RPMI7951 (cell line): ENCODE measurements around the gene PCSK6. TPM values are rescaled to one million over a fixed set of nuclear protein-coding genes. Genes with fewer than 3 reads are reported as not detected.
"Not testable (repeated sequence)": the region's sequence is repeated elsewhere in the genome, so short reads cannot be mapped to it uniquely, and the experiment has no call there.

Experiments
- DNase-seq: peaks from one replicate; pipeline ENCODE4 v3.0.0-alpha.2; 2012; ENCODE audit warnings: low read depth
- total RNA-seq: library from RNA; depleted of rRNA; stranded (reverse); fragments of >200 nt; shearing (Covaris generic); gene quantifications from 2 replicates; pipeline ENCODE4 v1.2.3, GENCODE V29; 2014

PCSK6 gene
- total RNA-seq, 1 experiment from 2014 or later, result 0.48 TPM

DNA sequence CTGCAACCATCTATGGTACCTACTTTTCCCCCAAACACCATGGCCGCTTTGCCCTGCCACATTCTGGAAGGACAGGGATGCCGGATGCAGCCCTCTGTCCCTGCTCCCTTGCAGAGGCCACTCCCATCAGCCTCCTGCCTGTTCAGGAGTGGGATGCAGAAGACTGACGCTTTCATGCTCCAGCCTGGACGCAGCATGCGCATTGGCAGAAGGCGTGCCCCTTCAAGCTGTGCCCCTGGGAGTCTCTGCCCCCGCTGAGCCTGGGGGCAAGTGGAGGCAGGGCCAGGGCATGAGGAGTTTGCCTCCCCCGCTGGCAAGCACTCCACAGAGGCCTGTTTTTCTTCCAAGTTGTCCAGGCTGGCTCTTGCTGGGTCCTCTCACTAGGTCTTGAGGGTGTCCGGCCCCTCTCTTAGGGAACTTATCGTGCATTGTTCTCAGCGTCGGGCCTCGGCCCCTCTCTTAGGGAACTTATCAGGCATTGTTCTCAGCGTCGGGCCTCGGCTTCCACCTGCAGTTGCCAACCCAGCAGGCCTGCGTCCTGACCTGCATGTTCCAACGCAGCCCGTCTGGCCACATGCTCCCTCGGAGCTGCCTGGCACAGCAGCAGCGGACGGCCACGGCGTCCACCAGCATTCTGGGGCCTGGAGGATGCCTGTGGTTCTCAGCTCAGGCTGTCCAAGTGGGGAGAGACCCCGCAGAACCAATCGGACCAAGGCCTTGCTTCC is 179.9 kb downstream of the PCSK6 start:
- no peak for DNase-seq

DNA sequence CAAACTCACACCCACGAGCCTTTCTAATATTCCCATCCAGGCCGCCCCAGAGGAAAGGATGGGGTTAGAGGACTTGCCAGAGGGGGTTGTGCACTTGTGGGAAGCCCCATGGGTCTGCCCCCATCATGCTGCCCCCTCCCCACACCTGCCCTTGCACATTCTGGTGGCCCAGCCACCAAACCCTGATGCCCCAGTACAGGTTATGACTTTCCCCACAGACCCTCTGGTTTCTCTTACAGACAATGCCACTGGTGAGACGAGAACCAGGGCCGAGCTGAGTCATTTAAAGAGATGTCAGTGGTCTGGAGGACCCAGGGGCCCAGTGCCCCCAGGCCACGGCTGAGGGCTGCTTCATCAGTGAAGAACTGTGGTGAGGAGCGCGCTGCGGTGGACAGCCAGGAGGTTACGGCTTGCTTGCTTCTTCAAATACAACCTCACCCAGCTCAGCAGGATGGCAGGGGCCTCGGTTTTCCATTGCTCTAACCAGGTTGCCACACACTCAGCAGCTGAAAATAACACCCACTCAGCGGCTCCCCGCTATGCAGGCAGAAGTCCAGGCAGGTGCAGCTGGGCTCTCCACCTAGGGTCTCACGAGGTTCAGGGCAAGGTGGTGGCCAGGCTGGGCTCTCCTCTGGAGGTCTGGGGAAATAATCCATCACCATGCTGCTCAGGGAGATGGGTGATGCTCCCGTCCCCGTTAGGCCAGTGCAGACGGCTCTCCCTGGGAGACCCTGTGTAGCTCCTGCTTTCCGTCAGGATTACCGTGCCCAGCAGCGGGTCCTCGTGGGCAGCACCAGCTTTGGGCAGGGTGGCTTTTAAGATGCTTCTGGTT is 180.7 kb downstream of the PCSK6 start:
- DNase-seq, result no peak

DNA sequence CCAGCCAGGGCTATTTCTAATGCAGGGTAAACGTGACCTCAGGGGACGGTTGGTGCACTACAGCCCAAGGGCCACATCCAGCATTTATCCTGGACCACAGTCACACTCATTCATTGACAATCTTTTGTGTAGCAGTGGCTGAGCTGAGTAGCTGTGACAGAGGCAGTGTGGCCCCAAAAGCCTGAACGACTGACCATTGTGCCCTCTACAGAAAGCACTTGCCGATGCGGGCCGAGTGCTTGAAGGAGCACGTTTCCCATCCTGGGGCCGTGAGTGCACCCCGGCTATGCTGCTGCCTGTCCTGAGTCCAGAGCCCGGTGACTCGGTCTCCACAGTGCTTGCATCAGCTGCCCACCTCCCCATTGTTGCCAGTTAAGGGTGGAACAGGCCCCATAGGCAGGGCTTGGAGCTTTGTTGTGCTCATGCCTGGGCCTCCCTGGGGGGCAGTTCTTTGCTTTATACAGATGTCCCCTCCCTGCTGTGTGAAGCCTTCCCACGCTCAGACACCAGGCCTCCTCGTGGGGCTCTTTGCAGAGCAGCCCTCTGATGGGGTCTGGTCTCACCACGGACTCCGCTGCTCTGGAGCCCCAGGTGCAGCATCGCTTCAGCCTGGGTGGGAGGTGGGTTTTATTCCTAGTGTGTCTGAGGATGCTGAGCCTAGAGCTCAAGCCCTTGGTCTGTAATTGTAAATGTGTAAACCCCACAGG is 181.5 kb downstream of the PCSK6 start:
- DNase-seq, result no peak

DNA sequence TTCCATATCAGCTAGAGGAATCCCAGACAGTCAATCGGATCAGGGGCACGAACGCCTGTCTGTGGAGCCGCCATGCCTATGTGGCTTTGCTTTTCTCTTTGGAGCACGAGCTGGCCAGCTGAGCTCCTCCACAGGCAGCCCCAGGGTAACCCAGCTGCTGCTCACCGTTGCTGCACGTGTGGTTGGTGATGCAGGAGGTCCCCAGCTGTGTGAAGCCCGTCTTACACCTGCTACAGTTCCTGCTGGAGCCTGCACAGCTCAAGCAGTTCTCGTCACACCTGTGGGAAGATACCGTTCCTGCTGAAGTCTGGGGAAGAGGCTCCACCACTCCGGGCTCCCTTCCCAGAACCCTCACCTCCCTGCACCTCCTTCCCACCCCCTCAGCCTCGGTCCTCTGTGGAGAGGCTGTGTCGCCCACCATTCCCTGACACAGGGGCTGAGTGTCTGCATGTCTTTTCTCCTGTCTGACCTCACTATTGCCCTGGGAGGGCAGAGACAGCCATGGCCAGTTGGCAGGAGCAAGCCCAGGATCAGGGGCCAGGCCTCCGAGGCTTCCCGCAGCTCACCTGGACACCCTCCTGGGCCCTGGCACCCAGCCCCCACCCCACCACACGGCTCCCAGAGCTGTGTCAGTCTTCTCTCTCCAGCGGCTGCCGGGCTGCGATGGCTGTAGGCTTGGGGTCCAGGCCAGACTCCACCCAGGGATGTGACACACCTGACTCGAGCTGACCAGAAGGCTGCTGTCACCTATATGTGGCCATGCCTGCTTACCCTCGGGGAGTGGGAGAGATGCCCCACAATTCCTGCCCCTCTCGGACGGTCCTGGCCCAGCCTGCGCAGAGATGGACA is 182.2 kb downstream of the PCSK6 start:
- DNase-seq, result no peak

DNA sequence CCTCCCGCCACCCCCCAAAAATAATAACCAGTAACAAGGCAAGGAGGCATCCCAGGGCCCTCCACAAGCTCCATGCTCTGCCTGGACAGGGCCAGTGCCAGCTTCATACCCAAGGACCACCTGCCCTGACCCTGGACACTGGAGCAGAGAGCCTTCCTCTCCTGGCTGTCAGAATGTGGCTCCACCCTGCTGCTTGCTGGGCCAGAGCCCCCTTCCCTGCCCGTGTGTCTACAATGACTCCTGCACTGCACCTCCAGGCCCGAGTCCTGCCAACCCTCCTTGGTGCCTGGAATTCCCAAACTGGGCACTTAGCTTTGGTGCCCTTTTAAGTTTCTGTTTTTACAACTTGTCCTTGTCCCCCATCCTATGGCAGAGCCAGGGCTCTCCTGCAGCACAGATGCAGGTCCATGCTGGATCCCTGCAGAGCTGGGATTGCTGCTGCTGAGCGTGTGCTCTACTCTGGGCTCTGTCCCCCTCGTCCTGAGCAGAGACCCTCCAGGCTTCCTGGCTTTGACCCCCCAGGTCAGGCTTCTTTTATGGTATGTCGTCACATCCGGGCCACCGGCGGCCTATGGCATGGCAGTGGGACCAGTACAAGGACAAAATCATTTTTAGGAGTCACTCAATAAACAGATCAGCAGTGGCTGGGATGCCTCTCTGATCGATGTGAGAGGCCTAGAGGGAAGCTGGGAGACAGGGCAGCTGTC is 183.0 kb downstream of the PCSK6 start:
- no peak for DNase-seq

DNA sequence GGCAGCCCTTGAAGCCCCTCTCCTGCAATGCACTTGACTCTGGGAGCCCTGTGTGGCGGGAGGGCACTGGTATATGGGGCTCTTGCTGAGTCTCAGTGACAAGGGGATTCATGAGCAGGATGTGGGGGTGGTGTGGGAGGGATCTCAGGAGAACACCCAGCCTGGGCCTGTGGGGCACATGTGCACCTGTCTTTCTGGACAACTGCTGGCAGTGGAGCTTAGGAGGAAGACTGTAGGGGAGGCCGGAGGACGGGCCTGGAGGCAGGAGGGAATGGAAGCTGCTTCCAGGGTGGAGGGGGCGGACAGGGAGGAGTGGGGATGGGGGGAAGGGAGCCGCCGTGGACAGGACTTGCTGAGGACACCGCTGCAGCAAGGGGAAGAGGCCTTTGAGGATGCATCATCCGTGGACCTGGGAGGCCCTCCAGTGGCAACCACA is 183.7 kb downstream of the PCSK6 start:
- no peak for DNase-seq

DNA sequence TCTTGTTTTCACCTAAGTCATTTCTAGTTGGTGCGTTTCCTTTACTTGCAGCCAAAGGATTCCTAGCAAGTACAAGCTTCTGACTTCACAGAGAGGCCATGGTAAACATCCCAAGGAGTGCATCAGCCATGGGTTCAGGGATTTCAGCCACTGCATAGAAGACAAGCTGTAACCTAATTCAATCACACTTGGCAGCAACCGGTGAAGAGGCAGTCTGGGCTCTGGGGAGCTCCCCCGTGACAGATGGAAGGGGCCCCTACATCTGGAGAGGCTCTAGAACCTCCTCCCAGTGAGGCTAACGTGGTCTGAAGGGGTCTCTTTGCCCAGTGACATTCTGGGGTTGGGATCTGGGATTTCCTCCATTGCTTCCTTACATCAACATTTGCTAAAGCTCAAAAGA is 186.1 kb downstream of the PCSK6 start:
- no peak for DNase-seq

DNA sequence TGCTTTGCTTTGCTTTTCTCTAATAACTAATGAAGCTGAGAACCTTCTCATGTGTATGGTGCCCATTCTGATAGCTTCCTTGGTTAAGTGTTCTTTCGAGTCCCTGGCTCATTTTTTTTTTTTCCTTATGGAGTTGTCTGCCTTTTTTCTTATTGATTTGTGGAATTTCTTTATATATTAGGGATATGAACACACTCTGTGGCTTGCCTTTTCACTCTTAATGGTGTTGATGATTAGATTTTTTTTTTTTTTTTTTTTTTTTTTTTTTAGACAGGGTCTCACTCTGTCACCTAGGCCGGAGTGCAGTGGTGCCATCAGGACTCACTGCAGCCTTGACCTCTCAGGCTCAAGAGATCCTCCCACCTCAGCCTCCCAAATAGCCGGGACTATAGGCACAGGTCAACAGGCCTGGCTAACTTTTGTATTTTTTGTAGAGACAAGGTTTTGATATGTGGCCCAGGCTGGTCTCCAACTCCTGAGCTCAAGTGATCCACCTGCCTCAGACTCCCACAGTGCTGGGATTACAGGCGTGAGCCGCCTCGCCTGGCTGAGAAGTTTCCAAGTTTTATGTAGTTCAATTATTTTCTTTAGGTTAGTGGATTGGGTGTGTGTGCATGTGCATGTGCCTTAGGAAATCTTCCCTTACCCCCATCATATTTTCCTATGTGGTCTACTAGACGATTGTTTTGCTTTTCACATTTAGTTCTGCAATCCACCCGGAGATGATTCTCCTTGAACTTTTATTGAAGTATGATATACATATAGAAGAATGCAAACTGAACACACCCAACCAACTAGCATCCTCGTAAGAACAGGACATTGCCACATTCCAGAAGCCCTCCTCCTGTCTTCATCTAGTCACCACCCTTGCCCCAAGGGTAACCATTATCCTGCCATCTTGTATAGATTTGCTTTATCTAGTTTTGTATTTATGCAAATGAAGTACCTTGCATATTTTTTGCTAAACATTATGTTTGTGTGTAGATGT is 192.8 kb downstream of the PCSK6 start:
- DNase-seq, result no peak

DNA sequence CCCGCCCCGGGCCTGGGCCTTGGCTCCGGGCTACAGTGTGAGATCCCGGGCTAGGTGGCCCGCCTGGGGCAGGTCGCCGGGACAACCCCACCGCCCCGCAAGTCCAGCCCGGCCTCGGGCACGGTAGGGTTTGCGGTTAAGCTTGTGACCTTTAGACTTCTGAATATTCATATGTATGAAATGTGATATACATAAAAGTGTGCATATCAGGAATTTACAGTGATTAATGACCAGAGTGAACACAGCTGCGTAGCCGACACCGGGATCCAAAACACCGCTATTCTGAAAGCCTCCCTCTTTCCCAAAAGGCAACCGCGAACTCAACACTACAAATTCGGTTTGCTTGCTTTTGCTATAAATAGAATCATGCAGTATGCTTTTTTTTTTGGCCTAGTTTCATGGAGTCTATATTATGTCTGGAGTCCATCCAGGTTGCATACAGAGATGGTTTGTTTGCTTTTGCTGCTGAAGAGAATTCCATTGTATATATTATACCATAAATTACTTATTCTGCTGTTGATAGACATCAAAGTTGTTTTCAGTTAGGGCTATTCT is 193.8 kb downstream of the PCSK6 start:
- DNase-seq, result no peak

DNA sequence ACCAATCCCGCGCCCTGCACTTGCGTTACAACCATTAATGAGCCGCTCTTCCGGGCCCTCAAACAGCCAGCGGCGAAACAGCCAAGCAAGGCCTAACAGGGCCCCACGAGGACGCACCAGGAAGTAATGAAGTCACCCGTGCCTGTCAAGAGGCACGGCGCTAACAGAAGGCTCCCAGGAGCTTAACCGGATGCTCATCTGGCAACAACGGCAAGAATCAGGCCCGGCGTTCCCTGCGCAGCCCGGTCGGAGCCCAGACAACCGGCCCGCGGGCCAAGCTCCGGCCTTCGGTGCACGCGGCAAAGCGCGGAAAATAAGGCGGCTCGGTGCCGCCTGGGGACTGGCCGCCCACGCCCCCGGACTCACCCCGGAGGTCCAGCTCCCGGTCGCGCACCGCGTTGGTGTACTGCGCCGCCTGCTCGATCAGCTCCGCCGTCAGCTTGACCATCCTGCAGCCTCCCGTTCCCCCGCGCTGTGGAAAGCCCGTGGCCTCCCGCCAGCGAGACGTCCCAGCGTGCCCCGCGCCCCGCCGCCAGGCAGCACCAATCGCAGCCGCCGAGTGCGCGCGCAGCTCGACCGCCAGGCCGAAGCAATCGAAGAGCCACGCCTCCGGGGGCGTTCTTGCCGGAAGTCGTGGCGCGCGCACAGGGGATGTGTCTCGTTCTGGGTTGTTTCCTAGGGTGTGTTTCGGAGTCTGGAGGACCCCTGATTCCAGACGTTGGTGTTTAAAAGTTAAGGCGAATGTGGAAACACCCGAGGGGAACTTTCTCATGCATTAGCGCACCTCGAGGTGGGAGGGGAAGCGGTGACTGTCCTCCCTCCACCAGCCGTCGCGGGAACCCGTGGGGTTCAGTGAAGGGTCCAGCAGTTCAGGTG is 194.5 kb downstream of the PCSK6 start, which contains the start of gene SNRPA1:
TSS of gene SNRPA1 (minus strand) at position 518 of the 876 bp plus-strand sequence. CDS start at position 448, 70 bp downstream.
- peak; percentile 94 for DNase-seq

DNA sequence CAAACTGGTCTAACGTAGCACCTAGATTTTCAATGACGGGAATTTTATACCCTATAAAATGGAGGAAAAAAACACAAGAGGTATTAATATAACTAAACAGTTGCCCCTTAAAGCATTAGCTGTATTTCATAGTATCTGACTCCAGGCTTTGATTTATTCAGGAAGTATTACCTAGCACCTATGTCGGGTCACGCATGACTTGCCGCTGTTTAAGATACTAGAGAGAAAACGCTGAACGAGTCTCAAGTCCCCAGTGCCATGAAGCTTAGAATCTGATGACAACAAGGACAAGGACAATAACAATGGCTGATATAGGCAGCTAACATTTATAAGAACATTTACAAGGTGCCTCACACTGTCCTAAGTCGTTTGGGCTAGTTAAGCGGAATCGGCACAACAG is 196.4 kb downstream of the PCSK6 start:
- no peak for DNase-seq

DNA sequence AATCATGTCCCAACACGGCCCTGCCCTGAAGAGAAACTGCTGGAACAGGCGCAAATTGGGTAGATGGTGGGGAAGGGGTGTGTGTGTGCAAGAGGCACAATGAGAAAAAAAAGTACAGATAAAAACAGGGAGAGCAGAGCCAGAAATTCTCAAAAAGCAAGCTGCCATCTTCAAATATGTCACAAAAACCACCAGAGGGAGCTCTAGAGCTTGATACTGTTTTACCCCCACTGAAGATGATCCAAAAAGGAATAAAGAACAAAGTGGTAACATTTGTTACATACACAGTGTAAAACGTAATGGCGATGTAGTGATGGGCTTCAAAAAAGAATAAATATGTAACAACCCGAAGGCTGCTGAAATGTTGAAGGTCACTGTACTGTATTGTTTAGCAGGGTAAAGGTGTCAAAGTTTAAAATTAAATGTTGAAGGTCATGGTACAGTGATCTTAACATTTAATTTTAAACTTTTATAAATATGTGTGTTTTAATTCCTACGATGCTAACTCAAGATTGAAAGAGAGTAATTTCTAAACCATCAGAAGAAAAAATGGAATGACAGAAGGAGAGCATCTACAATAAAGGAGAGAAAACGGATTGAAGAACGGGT is 200.5 kb downstream of the PCSK6 start:
- DNase-seq, result peak; percentile 47

DNA sequence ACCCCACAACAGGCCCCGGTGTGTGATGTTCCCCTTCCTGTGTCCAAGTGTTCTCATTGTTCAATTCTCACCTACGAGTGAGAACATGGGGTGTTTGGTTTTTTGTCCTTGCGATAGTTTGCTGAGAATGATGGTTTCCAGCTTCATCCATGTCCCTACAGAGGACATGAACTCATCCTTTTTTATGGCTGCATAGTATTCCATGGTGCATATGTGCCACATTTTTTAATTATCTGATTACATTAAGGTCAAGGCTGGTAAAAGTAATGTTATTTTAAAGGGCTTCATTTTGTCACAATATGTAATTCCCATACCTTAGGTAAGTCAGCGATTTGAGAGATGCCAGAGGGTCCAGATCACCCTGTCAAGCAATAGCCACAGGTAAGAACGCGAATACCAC is 202.2 kb downstream of the PCSK6 start:
- not testable (repeated sequence) for DNase-seq

DNA sequence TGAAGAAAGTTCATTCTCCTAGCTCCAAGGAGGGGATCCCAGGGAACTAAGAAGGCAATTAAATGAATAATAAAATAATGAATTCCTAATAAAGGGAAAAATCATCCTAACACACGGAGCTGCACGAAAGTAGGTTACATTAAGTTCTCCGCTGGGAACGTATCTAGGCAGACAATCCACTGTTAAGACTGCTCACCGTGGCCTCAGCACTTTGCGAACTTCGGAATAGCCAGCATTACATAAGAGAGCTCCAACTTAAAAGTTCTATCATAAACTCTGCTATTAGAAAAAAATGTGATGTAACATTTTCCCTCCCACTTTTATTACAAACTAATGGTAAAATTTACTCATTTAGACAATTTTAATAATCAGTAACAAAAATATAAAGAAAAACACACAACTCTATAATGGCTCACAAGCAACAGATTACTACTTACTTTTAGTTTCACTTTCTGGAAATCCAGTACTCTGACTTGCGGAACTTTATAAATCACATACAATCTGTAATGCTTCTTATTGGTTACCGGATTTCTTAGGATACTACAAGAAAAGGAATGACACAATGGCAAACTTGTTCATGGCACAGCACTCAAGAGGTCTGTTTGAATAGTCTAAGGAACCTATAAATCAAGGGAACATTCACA is 202.9 kb downstream of the PCSK6 start:
- DNase-seq, result no peak

DNA sequence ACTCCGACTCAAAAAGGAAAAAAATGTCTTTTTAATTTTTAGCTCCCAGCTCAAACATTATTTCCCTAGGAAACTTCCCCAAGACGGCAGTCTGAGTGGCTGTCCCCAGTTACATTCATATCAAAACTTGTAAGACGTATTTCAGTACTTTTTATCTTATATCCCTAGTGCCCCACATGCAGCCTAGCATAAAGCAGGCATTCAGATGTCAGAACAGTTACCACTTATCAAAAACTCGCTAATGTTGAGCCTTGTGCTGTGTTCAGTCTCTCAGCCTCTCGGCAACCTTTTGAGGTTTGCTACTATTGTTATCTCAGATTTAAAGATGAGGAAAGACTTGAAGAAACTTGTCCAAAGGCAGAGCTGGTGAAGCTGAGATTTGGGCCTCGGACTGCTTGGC is 205.6 kb downstream of the PCSK6 start:
- no peak for DNase-seq

DNA sequence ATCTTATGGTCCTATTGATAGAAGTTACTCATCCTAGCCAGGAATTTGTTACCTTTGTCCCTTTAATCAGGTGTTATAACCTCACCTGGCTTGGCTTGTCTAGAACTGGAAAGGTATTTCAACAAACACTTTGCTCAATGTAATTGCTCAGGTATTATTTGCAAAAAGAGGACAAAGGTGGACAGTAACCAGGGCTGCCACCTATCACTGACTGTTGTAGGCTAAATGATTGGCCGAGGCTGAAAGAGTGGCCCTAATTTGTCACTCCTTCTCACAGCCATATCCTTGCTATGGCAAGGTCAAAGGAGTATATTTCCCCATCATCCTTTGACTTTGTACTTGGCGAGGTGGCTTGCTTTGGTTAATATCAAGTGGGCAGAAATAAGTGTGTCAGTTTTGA is 209.5 kb downstream of the PCSK6 start:
- DNase-seq, result no peak

DNA sequence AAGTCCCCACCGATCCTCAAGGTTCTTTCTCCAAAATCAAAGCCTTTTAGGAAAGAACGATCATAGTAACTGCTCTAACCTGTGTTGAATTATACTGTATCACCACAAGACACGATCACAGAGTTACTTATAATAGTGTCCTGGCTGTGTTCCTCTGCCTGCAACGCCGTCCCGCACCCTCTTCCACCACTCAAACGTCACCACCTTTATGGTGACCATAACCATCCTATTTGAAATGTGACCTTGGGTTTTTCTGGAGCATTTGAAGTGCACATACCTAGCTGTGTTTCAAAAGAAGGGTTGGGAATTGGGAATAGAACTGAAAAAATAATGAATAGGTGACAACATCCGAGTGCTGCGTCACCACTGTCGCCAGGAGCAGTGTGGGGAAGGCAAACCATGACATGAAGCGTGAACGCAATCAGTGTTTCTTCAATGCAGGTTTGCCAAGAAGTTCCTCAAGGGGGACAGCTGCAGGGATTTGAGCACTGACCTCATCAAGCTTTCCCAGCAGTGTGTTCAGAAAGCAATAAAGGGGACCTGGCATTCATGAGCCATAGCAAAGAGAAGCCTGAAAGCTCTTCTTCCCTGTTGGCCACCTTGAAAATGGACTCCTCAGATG is 211.5 kb downstream of the PCSK6 start:
- DNase-seq, result no peak
